ENCODE results near the gene SEBOX.
A peak's percentile ranks its signal among the peaks of the same experiment; 100 is the strongest.

The SEBOX gene

GRCh38 chr17:28369684-28370034, 4.7 kb upstream of the SEBOX start:
- DNase-seq (ENCODE audit: low read depth): no peak
- H3K4me3 ChIP-seq (ENCODE audit: low read length): no peak overlapping the region
- no peak for TF ChIP-seq CTCF (IDR thresholded peaks at IDR 0.05; ENCODE audit: insufficient read depth, low read depth, low read length, missing control alignments)

- no peak for DNase-seq (ENCODE audit: low read depth)
- H3K4me3 ChIP-seq (ENCODE audit: low read length): no peak overlapping the region
- no peak for TF ChIP-seq CTCF (IDR thresholded peaks at IDR 0.05; ENCODE audit: insufficient read depth, low read depth, low read length, missing control alignments)
These were observed 4.1 kb upstream of the SEBOX start for GRCh38 chr17:28368915-28369683.

GRCh38 chr17:28368306-28368831, 3.4 kb upstream of the SEBOX start:
- no peak overlapping the region for H3K4me3 ChIP-seq (ENCODE audit: low read length)
- no peak for TF ChIP-seq CTCF (IDR thresholded peaks at IDR 0.05; ENCODE audit: insufficient read depth, low read depth, low read length, missing control alignments)
- DNase-seq (ENCODE audit: low read depth): no peak

- no peak overlapping the region for H3K4me3 ChIP-seq (ENCODE audit: low read length)
- no peak for TF ChIP-seq CTCF (IDR thresholded peaks at IDR 0.05; ENCODE audit: insufficient read depth, low read depth, low read length, missing control alignments)
- DNase-seq (ENCODE audit: low read depth): no peak
These were observed 2.8 kb upstream of the SEBOX start for GRCh38 chr17:28367641-28368305.

- H3K4me3 ChIP-seq (ENCODE audit: low read length): no peak overlapping the region
- no peak for DNase-seq (ENCODE audit: low read depth)
- TF ChIP-seq CTCF (IDR thresholded peaks at IDR 0.05; ENCODE audit: insufficient read depth, low read depth, low read length, missing control alignments): peak; percentile 11
These were observed 1.6 kb upstream of the SEBOX start for GRCh38 chr17:28366605-28367004.

GRCh38 chr17:28365487-28365886, 488 bp upstream of the SEBOX start:
- no peak for TF ChIP-seq CTCF (IDR thresholded peaks at IDR 0.05; ENCODE audit: insufficient read depth, low read depth, low read length, missing control alignments)
- no peak for DNase-seq (ENCODE audit: low read depth)
- no peak overlapping the region for H3K4me3 ChIP-seq (ENCODE audit: low read length)
